GM13976 (cell line): ENCODE results near the gene HOXD13.

Experiments used
- DNase-seq: peaks from one replicate; pipeline ENCODE4 v3.0.0; 2012; ENCODE audit warnings: low spot score
- CTCF ChIP-seq: IDR thresholded peaks from 2 replicates; pipeline ENCODE4 v1.5.1; 2012; ENCODE audit warnings: borderline replicate concordance, mild to moderate bottlenecking; ENCODE audit not compliant: insufficient read depth; ENCODE audit errors: extremely low read depth, missing control alignments, control extremely low read depth
- in situ Hi-C: fragments of 300-500 bp; cut with MboI; formaldehyde crosslinking; loops from one replicate; pipeline ENCODE4 v1.12.0; 2022; ENCODE audit warnings: low sequenced_read_pairs, mixed read lengths, inconsistent platforms; ENCODE audit not compliant: unreplicated experiment

The HOXD13 gene

GRCh38 chr2:176103194-176103593 lies 10.7 kb downstream of the HOXD13 start:
- DNase-seq = no peak
- in situ Hi-C loops = no loop called here
- no peak for TF ChIP-seq CTCF

DNA sequence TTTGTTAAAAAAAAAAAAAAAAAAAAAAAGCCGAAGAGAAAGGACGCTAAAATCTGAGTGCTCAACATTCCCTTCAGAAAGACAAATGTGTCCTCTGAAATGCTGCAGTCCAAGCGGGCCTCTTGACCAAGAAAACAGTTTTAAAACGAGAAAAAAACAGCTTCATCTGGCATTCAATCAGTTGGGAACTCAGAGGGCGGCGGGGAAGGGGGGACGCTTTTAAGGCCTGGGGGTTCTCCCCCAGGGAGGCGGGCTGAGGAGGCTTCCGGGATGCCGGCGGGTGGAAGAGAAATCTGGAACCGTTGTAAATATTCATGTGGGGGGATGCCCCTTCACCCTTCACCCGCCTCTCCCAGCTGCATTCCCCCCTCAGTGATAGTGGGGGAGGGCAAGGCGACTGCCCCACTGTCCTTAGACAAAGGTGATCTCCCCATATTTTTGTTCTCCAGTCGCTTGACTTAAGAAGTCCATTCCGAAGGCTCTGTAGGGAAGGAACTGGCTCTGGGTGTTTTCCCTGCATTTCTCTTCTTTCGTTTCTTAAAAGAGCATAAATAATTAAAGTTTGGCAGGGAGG lies 11.3 kb downstream of the HOXD13 start:
- TF ChIP-seq CTCF = no peak
- in situ Hi-C loops = no loop called here
- DNase-seq = no peak

DNA sequence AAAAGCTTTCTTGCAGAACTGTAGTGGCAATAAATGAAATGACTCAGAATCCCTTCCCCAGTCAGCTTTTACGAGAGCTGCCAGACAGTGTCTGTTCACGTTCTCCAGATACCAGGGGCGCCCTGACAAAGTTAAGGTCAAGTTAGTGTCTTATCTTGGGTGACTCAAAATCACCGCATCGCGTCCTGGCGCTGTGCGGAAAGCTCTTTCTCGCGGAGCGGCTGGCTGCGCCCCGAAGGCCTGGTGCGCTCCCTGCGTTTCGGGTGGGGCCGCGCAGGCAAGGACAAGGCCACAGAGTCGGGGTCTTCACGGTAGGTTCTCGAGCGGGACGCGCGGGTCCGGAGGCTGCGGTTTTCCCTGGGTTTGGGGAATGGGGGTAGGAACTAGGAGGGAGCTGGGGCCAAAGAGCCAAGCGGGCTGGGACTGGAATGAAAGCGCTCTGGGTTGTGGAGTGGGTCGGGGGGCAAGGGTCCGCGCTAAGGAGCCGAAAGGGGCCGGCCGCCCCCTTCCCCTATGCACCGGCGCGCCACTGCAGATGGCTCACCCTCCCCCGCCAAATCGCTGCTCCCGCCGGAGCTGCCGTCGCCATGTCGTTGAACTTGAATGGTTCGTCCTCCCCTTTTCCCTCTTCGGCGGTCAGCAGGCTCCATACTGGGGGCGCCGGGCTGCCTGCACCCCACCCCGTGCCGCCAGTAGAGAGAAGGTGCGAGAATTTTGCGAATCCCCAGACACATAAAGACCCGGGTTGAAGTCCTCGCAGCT lies 12.0 kb downstream of the HOXD13 start:
- in situ Hi-C loops = no loop called here
- no peak for TF ChIP-seq CTCF
- no peak for DNase-seq

DNA sequence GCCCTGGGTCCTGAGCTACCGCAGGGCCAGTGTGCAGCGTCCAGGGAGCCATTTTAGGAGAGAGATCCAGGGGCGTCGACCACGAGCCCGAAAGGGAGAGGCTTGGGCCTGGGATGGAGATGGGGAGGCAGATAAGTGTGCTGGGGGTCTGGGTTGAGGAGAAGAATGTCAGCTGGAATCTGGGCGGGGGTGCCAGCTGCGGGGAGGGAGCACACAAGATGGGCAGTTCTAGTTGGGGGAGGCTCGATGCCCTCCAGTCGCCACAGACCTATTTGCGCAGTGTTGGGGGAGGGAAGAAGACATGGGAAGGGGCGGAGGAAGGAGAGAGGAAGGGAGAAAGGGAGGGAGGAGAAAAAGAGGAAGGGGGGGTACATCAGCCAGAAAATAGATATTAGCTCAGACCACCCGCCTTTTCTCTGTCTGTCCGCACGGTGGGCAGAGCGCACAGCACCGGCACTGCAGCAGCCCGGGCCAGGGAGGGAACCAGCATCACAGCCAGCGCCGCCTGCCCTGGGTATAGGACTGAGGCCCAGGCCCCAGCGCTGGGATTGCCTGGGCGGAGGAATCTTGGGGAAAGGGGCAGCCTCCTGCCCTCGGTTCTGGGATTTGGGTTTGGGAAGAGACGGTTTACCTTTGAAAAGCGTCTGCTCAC lies 12.7 kb downstream of the HOXD13 start:
- no peak for TF ChIP-seq CTCF
- in situ Hi-C loops = no loop called here
- DNase-seq = no peak

- in situ Hi-C loops = no loop called here
- TF ChIP-seq CTCF = no peak
- DNase-seq = no peak
These were observed 13.4 kb downstream of the HOXD13 start for GRCh38 chr2:176105730-176106580.
